ENCODE measurements around the gene CPLX3.
A peak's percentile ranks its signal among the peaks of the same experiment; 100 is the strongest.

The CPLX3 gene

GRCh38 chr15:74828835-74829234 lies 2.4 kb downstream of the CPLX3 start:
- DNase-seq (ENCODE audit: low read depth) = no peak

- no peak for DNase-seq (ENCODE audit: low read depth)
These were observed 3.1 kb downstream of the CPLX3 start for GRCh38 chr15:74829486-74829885.

GRCh38 chr15:74829991-74830390 lies 3.6 kb downstream of the CPLX3 start:
- DNase-seq (ENCODE audit: low read depth) = no peak

GRCh38 chr15:74830868-74831267 lies 4.4 kb downstream of the CPLX3 start:
- no peak for DNase-seq (ENCODE audit: low read depth)

GRCh38 chr15:74831813-74832495 lies 5.5 kb downstream of the CPLX3 start:
- no peak for DNase-seq (ENCODE audit: low read depth)

GRCh38 chr15:74832826-74833225 lies 6.4 kb downstream of the CPLX3 start:
- DNase-seq (ENCODE audit: low read depth) = no peak

- DNase-seq (ENCODE audit: low read depth) = no peak
These were observed 7.1 kb downstream of the CPLX3 start for GRCh38 chr15:74833376-74834107.

GRCh38 chr15:74835312-74835823 lies 8.9 kb downstream of the CPLX3 start:
- DNase-seq (ENCODE audit: low read depth) = no peak

GRCh38 chr15:74836846-74837245 lies 10.4 kb downstream of the CPLX3 start:
- DNase-seq (ENCODE audit: low read depth) = no peak

GRCh38 chr15:74837482-74838136 lies 11.2 kb downstream of the CPLX3 start:
- DNase-seq (ENCODE audit: low read depth) = no peak

GRCh38 chr15:74838137-74838516 lies 11.7 kb downstream of the CPLX3 start:
- no peak for DNase-seq (ENCODE audit: low read depth)

GRCh38 chr15:74838746-74839525 lies 12.5 kb downstream of the CPLX3 start:
- no peak for DNase-seq (ENCODE audit: low read depth)

GRCh38 chr15:74839526-74840395 lies 13.3 kb downstream of the CPLX3 start:
- no peak for DNase-seq (ENCODE audit: low read depth)

- DNase-seq (ENCODE audit: low read depth) = no peak
These were observed 14.7 kb downstream of the CPLX3 start for GRCh38 chr15:74840851-74841775.

- no peak for DNase-seq (ENCODE audit: low read depth)
These were observed 15.5 kb downstream of the CPLX3 start for GRCh38 chr15:74841891-74842373.

- peak; percentile 88 for DNase-seq (ENCODE audit: low read depth)
These were observed 16.4 kb downstream of the CPLX3 start, which contains the start of gene ULK3 for GRCh38 chr15:74842581-74843444. TSS of gene ULK3 (minus strand) at chr15:74843156. CDS start at chr15:74843105, 51 bp downstream.

- DNase-seq (ENCODE audit: low read depth) = no peak
These were observed 17.0 kb downstream of the CPLX3 start for GRCh38 chr15:74843445-74843828.

- no peak for DNase-seq (ENCODE audit: low read depth)
These were observed 17.5 kb downstream of the CPLX3 start for GRCh38 chr15:74843891-74844299.

Measured in stimulated activated CD8-positive, alpha-beta memory T cell treated with anti-CD3 and anti-CD28 coated beads, Interleukin-15, amount 100 ng/mL, for 24 hours (primary cell).